Suprapubic skin (tissue), 4 donors: ENCODE measurements around the gene RPS21. TPM values are rescaled to one million over a fixed set of nuclear protein-coding genes. Genes with fewer than 3 reads are reported as not detected.
A peak's percentile ranks its signal among the peaks of the same experiment; 100 is the strongest.

ENCODE experiments used
- DNase-seq, 2 donors: peaks; one replicate each; pipeline ENCODE4 v3.0.0-alpha.2; 2019; ENCODE audit warnings: low spot score in 2 of 2
- H3K27ac ChIP-seq: fragments of 200-600 bp; sonication (generic); one replicate; pipeline ENCODE4 v1.5.1; 2019
- H3K27me3 ChIP-seq: fragments of 200-600 bp; sonication (generic); one replicate; pipeline ENCODE4 v1.5.1; 2019
- H3K36me3 ChIP-seq: fragments of 200-600 bp; sonication (generic); one replicate; pipeline ENCODE4 v1.5.1; 2019
- H3K4me1 ChIP-seq: fragments of 200-600 bp; sonication (generic); one replicate; pipeline ENCODE4 v1.5.1; 2019
- H3K4me3 ChIP-seq: fragments of 200-600 bp; sonication (generic); one replicate; pipeline ENCODE4 v1.5.1; 2019; ENCODE audit warnings: mild to moderate bottlenecking
- H3K9me3 ChIP-seq: fragments of 200-600 bp; sonication (generic); one replicate; pipeline ENCODE4 v1.5.1; 2019
- EP300 ChIP-seq: sonication (generic); formaldehyde crosslinking; IDR thresholded peaks from one replicate; pipeline ENCODE4 v1.6.1; 2017; ENCODE audit warnings: antibody characterized with exemption
- POLR2A ChIP-seq, 2 donors: fragments of 450-650 bp; IDR thresholded peaks; one replicate each; pipeline ENCODE4 v1.6.1; 2017; ENCODE audit warnings: antibody characterized with exemption in 2 of 2, mild to moderate bottlenecking in 2 of 2, moderate library complexity in 2 of 2
- POLR2AphosphoS5 ChIP-seq, 3 donors: sonication (generic); formaldehyde crosslinking; IDR thresholded peaks; one replicate each; pipeline ENCODE4 v1.6.1; 2017; ENCODE audit warnings: antibody characterized with exemption in 3 of 3
- whole genome bisulfite sequencing: methylation state at CpG from one replicate; pipeline ENCODE4 v1.1.5; 2018; 5-methylcytosine and 5-hydroxymethylcytosine counted together
- total RNA-seq, 4 donors: library from RNA; depleted of rRNA; stranded (reverse); fragments of >200 nt; gene quantifications; one replicate each; pipeline ENCODE4 v1.1.0, GENCODE V29; 2016
- TF ChIP-seq, protein P1 (sequence below), 2 donors: fragments of 200-600 bp in 1 of 2; fragments of 450-650 bp in 1 of 2; sonication (generic) in 1 of 2; IDR thresholded peaks; one replicate each; pipeline ENCODE4 v1.5.1; 2016 to 2019; ENCODE audit warnings: antibody characterized with exemption in 2 of 2, mild to moderate bottlenecking in 1 of 2, moderate library complexity in 1 of 2

Gene RPS21
- total RNA-seq, 4 donors from 2014 or later = 1,604 to 3,217 (median 2,363) TPM

DNA sequence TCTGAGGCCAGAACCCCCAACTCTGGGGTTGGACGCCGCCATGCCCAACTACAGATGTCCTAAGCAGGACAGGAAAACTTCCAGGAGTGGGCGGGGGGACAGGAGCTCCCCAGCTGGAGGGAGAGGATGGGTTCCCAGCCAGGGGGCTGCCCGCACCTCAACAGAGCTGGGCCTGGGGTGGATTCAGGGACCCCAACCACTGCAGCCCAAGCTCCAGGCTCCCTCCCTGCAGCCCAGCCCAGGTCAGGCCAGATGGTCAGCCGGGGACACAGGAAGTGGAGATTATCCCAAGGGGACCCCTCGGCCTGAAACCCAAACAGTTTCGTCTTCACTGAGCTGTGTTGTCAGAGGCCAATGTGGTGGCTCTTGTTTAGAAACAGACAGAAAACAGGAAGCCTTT is 29.2 kb upstream of the RPS21 start:
- Histone ChIP-seq H3K36me3 (no peaks in the 10 kb centered on the region), H3K27ac (peak overlapping the region; percentile 82), H3K27me3 (no peaks in the 10 kb centered on the region), H3K9me3 (no peaks in the 10 kb centered on the region), H3K4me3 (peak overlapping the region; percentile 20), H3K4me1 (peaks cover 97% of the 10 kb centered on the region)
- 41% methylated on average over 6 of the region's 7 CpGs for WGBS
- no peak for DNase-seq
- TF ChIP-seq, protein P1, sequence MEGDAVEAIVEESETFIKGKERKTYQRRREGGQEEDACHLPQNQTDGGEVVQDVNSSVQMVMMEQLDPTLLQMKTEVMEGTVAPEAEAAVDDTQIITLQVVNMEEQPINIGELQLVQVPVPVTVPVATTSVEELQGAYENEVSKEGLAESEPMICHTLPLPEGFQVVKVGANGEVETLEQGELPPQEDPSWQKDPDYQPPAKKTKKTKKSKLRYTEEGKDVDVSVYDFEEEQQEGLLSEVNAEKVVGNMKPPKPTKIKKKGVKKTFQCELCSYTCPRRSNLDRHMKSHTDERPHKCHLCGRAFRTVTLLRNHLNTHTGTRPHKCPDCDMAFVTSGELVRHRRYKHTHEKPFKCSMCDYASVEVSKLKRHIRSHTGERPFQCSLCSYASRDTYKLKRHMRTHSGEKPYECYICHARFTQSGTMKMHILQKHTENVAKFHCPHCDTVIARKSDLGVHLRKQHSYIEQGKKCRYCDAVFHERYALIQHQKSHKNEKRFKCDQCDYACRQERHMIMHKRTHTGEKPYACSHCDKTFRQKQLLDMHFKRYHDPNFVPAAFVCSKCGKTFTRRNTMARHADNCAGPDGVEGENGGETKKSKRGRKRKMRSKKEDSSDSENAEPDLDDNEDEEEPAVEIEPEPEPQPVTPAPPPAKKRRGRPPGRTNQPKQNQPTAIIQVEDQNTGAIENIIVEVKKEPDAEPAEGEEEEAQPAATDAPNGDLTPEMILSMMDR (IDR thresholded peaks at IDR 0.05) = no peak
- TF ChIP-seq POLR2A (IDR thresholded peaks at IDR 0.05) (no peak), EP300 (no peak), POLR2AphosphoS5 (IDR thresholded peaks at IDR 0.05) (no peak)

DNA sequence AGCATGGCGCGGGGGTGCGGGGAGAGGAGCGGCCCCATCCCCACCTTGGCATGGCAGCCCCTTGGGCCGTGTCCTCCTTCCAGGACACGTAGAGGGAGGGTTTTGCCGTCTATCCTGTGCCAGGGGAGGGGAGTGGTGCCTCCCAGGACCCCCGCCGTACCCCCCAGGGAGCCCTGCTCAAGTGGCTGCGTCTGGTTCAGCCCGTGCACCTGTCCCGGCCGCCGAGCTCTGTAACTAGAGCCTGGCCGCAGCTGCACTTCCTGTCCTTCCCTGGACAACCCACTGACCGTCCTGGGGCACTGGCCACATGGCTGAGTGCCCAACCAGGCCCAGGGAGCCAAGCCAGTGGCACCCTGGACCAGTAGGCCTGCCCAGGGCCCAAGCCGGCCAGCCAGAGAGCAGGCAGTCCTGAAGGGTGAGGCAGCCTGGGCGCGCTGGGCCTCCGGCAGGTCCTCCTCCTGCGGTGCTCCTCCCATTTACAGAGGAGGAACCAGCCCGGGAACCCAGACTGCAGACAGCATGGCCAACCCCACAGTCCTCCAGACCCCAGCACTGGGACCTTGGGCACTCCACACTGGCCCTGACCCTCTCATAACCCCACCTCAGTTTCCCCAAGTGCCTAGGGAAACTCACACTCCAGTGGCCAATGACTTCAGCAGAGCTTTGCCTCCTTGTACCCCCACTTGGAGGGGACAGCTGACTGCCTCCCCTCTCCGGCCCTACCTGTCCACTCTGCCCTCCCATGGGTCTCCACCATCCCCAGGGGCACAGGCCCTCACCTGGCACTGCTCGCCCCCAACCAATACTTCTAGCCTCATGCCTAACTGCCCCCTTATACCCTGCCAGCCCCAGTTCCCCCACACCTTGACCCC is 28.5 kb upstream of the RPS21 start:
- Histone ChIP-seq H3K27ac (peak overlapping the region; percentile 82), H3K27me3 (no peaks in the 10 kb centered on the region), H3K4me3 (peak overlapping the region; percentile 20), H3K4me1 (peaks cover 97% of the 10 kb centered on the region), H3K9me3 (no peaks in the 10 kb centered on the region), H3K36me3 (no peaks in the 10 kb centered on the region)
- TF ChIP-seq POLR2AphosphoS5 (IDR thresholded peaks at IDR 0.05) (no peak), POLR2A (IDR thresholded peaks at IDR 0.05) (no peak), EP300 (no peak)
- TF ChIP-seq, protein P1 (IDR thresholded peaks at IDR 0.05) = no peak
- no peak for DNase-seq
- 42% methylated on average over 4 of the region's 24 CpGs for WGBS

DNA sequence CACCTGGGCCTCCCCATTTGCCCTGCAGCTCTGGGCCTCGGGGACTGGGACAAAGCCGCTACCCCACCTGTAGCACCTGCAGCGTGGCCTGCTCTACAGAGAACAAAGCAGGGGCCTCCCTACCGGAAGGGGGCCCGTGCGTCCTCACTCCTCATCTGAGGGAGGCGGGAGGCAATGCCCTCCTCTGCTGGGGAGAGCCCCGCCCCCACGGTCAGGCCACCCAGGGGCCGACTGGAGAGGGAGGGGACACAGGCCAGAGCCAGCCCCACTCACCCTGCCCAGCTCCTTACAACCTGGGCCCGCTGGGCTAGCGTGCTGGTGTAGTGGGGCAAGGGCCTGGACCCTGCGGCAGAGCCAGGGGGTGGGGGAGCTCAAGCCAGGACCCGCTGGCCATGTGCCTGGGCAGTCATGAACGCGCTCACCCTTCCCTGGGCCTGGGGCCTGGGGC is 27.8 kb upstream of the RPS21 start:
- DNase-seq = no peak
- Histone ChIP-seq H3K36me3 (no peaks in the 10 kb centered on the region), H3K27me3 (no peaks in the 10 kb centered on the region), H3K4me1 (peaks cover 97% of the 10 kb centered on the region), H3K27ac (peak overlapping the region; percentile 82), H3K4me3 (peak overlapping the region; percentile 20), H3K9me3 (no peaks in the 10 kb centered on the region)
- no peak for TF ChIP-seq POLR2AphosphoS5 (IDR thresholded peaks at IDR 0.05)
- TF ChIP-seq, protein P1 (IDR thresholded peaks at IDR 0.05) = no peak
- TF ChIP-seq EP300 = no peak
- no peak for TF ChIP-seq POLR2A (IDR thresholded peaks at IDR 0.05)
- 38% methylated on average over 1 of the region's 16 CpGs for WGBS

DNA sequence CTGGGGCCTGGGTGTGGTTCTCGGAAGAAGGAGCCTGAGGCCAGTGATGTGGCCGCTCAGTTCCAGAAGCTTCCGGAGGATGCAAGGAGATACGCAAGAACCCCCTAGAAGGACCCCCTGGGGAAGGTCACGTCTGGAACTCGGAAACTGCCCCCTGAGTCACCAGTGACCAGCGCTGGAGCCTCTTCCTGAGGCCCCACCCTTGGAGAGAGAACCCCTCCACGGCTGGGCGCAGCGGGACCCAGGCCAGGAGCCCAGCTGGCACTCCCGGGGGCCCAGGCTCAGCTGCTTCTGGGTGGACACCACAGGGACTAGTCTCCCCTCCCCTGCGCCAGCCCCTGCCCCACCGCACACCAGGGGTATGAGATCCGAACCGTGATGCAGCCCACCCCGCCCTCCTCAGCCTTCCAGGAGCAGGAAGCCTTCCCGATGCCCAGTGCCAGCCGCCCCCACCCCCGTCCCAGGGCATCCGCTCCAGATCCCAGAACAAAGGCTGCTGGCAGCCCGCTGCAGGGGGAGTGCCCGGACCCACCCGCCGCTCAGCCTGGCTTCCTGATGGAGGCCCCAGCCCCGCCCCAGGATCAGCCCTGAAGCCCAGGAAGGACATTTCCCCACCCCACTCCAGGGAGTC is 27.3 kb upstream of the RPS21 start:
- TF ChIP-seq EP300 (no peak), POLR2A (IDR thresholded peaks at IDR 0.05) (no peak), POLR2AphosphoS5 (IDR thresholded peaks at IDR 0.05) (no peak)
- TF ChIP-seq, protein P1 (IDR thresholded peaks at IDR 0.05) = no peak
- no peaks in the 10 kb centered on the region for H3K9me3 ChIP-seq
- peak in 1 of 2 donors; percentile 69 for DNase-seq
- H3K36me3 ChIP-seq = no peaks in the 10 kb centered on the region
- H3K27me3 ChIP-seq = no peaks in the 10 kb centered on the region
- H3K4me1 ChIP-seq = peaks cover 95% of the 10 kb centered on the region
- peak overlapping the region; percentile 82 for H3K27ac ChIP-seq
- 58% methylated on average over 4 of the region's 25 CpGs for WGBS
- no peak overlapping the region for H3K4me3 ChIP-seq
